KMS-11 (cell line): ENCODE results near the gene TPPP2.

ENCODE experiments used
- H2AFZ ChIP-seq: fragments of 200-600 bp; sonication (generic); 2 replicates; pipeline ENCODE4 v1.6.1; 2016; ENCODE audit warnings: antibody characterized with exemption, mixed run types, low read depth
- H3K27ac ChIP-seq: fragments of 200-600 bp; sonication (generic); 2 replicates; pipeline ENCODE4 v1.6.1; 2016; ENCODE audit warnings: mild to moderate bottlenecking, mixed run types
- H3K27me3 ChIP-seq: fragments of 200-600 bp; sonication (generic); 2 replicates; pipeline ENCODE4 v1.6.1; 2017; ENCODE audit warnings: mild to moderate bottlenecking, low read depth, mixed run types, moderate library complexity; ENCODE audit not compliant: insufficient read depth
- H3K36me3 ChIP-seq: fragments of 200-600 bp; sonication (generic); 2 replicates; pipeline ENCODE4 v1.6.1; 2017; ENCODE audit warnings: mild to moderate bottlenecking, mixed run types; ENCODE audit not compliant: insufficient read depth
- H3K4me1 ChIP-seq: fragments of 200-600 bp; sonication (generic); 2 replicates; pipeline ENCODE4 v1.6.1; 2016; ENCODE audit warnings: mild to moderate bottlenecking, low read depth, mixed run types; ENCODE audit not compliant: poor library complexity, severe bottlenecking
- H3K4me2 ChIP-seq: fragments of 200-600 bp; sonication (generic); 2 replicates; pipeline ENCODE4 v1.7.0; 2016; ENCODE audit warnings: mild to moderate bottlenecking, mixed run types
- H3K4me3 ChIP-seq: fragments of 200-600 bp; sonication (generic); IDR thresholded peaks from 2 replicates; pipeline ENCODE4 v1.6.1; 2017; ENCODE audit warnings: low read depth, low read length, mixed read lengths; ENCODE audit not compliant: insufficient read depth
- H3K79me2 ChIP-seq: fragments of 200-600 bp; sonication (generic); 2 replicates; pipeline ENCODE4 v1.6.1; 2016; ENCODE audit warnings: low read depth, mixed run types; ENCODE audit not compliant: insufficient read depth
- H3K9ac ChIP-seq: fragments of 200-600 bp; sonication (generic); 2 replicates; pipeline ENCODE4 v1.6.1; 2016; ENCODE audit warnings: mild to moderate bottlenecking, mixed run types
- H4K20me1 ChIP-seq: fragments of 200-600 bp; sonication (generic); 2 replicates; pipeline ENCODE4 v1.6.1; 2016; ENCODE audit warnings: mild to moderate bottlenecking, mixed run types; ENCODE audit not compliant: insufficient read depth
- CTCF ChIP-seq: fragments of 200-600 bp; sonication (generic); conservative IDR thresholded peaks from 2 replicates; pipeline ENCODE4 v1.6.1; 2017; ENCODE audit warnings: low read depth, mild to moderate bottlenecking, antibody characterized with exemption, low read length, moderate library complexity, mixed read lengths

Gene TPPP2

GRCh38 chr14:21078726-21079125 is 48.7 kb downstream of the TPPP2 start:
- no peak for TF ChIP-seq CTCF
- H2AFZ ChIP-seq, result no peak overlapping the region
- no peak overlapping the region for H3K4me2 ChIP-seq

GRCh38 chr14:21081521-21082142 is 51.6 kb downstream of the TPPP2 start:
- Histone ChIP-seq H3K27me3 (no peaks in the 10 kb centered on the region), H3K9ac (no peak overlapping the region), H3K79me2 (no peaks in the 10 kb centered on the region), H3K27ac (no peak overlapping the region), H3K36me3 (no peaks in the 10 kb centered on the region), H2AFZ (no peak overlapping the region), H4K20me1 (no peaks in the 10 kb centered on the region), H3K4me1 (no peaks in the 10 kb centered on the region), H3K4me3 (no peak overlapping the region), H3K4me2 (no peak overlapping the region)
- TF ChIP-seq CTCF, result no peak

More at GRCh38 chr14:21078726-21079125, 48.7 kb downstream of the TPPP2 start:
- H3K4me1 ChIP-seq, result no peaks in the 10 kb centered on the region
- no peaks in the 10 kb centered on the region for H4K20me1 ChIP-seq
- H3K27me3 ChIP-seq, result no peaks in the 10 kb centered on the region
- no peaks in the 10 kb centered on the region for H3K36me3 ChIP-seq
- H3K4me3 ChIP-seq, result no peak overlapping the region
- H3K27ac ChIP-seq, result no peak overlapping the region
- no peaks in the 10 kb centered on the region for H3K79me2 ChIP-seq
- H3K9ac ChIP-seq, result no peak overlapping the region
